GM21526 (cell line): ENCODE data around the gene BCOR.

Experiments
- ATAC-seq: cut with Tn5 transposase; IDR thresholded peaks from one replicate; pipeline ENCODE4 v1.9.1; 2021; ENCODE audit warnings: moderate library complexity; ENCODE audit not compliant: unreplicated experiment, low FRiP score

The BCOR gene

GRCh38 chrX:40007756-40008705, 89.7 kb downstream of the BCOR start:
- ATAC-seq = no peak

DNA sequence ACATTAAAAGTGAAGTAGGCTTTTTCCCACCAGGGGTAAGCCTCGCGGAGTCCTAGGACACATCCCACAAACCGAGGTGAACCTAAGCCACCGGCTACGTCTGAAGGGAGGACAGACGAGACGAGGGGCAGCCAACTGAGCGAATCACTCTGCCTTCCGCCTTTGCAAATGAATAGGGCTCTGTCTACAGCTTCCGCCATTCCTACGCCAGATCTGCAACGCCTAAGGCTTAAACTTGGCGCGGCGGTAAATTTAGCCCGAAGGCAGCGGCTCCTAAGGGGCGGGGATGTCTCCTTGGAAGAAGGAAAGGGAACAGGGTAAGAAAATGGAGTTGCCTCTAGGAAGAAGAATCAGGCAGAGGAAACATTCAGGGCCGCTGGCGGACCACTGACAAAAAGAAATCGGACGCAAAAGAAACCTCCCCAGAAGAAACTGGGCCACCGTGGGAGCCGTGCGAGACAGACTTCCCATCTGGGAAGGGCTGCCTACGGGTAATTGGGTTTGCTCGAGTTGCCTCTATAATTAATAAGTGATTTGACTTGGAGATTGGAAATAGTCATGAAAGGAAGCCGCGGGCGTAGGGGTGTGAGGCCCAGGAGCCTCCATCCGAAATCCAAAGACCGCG, 90.5 kb downstream of the BCOR start:
- no peak for ATAC-seq

- no peak for ATAC-seq
Measured at GRCh38 chrX:40006106-40007017, 91.4 kb downstream of the BCOR start.

- ATAC-seq = no peak
Measured at GRCh38 chrX:40005292-40006011, 92.3 kb downstream of the BCOR start.

GRCh38 chrX:40004921-40005291, 92.9 kb downstream of the BCOR start:
- ATAC-seq = no peak

GRCh38 chrX:40004246-40004535, 93.6 kb downstream of the BCOR start:
- ATAC-seq = no peak

DNA sequence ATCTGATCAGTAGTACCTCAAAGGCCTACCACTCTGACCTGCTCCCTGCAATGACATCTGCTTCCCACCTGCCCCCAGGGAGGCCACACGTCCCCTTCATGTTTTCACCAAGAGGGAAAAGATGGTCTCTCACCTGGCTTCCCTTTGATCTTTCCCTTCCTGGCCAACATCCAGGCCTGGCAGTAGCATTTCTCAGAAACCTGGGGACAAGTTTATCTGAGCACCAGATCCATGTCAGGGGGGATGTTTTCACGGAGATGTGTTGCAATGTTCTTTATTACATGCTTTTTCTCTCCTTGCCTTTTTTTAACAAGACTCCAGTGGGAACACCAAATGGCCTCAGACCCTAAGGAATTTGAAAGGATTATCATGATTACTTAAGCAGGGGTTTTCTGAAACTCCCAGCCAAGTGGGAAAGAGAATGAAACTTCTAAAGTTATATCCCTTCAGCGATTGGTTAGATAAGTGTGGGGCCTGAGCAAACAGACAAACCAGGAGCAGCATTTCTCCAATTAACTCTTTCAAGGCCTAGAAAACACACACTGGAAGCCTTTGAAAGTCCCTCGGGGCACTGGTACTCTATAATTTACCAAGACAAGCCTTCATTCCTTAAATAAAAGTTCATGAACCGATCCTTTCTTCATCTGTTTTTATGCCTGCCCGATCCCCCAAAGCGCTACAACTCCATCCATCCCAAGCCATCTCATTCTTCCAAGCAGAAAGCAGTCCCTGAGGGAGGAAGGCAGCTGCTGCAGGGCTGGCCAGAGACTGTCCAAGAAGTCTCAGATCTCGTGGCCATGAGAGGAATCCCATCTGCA, 94.1 kb downstream of the BCOR start:
- ATAC-seq = no peak

DNA sequence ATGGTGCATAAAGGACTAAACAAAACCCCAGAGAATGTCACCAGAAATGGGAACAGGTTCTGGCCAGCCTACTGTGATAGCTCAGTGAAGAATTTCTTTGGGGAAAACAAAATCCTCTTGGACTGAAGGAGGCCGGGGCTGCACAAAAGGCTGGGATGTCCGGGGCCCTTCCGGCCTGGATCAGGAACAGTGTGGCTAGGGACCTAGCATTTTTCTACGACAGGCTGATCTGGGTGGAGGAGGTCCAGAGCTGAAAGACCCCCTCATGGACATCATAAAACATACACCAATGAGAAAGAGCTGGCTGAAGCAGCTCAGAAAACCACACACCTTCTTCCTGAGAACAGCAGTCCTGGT, 94.7 kb downstream of the BCOR start:
- ATAC-seq = no peak
